Measurements from ENCODE around the gene HADHB. TPM values are rescaled to one million over a fixed set of nuclear protein-coding genes. Genes with fewer than 3 reads are reported as not detected.

The HADHB gene
- 10 to 100 TPM; 58.8 TPM for total RNA-seq

GRCh38 chr2:26244309-26245230, at the start of gene HADHB, which contains the start of gene HADHA:
Gene HADHB, plus strand, starts transcription at chr2:26244939. Its CDS starts 9,316 bp downstream, at chr2:26254255.
Gene HADHA, minus strand, starts transcription at chr2:26244632. Its CDS starts 36 bp downstream, at chr2:26244596.
- intact Hi-C loops (cut with micrococcal nuclease), result loop anchor here (10.0 kb wide), 1 partner anchor 90 kb away; no protein-coding TSS in a partner anchor
- Mint-ChIP-seq H3K36me3 (ENCODE audit: low read depth) (peaks cover 12% of the 10 kb centered on the region), H3K27ac (peak within 1 kb of the TSS; percentile 100), H3K4me3 (peak within 1 kb of the TSS; percentile 94), H3K9me3 (no peaks in the 10 kb centered on the region), H3K4me1 (ENCODE audit: low read depth) (peaks cover 52% of the 10 kb centered on the region), H3K27me3 (no peaks in the 10 kb centered on the region)
- POLR2A ChIA-PET, result interaction anchor here (0.6 to 3.5 kb wide), 15 partner anchors 9 to 245 kb away, joined by 3 to 23 read pairs (median 7); partner anchors contain the start of genes ADGRF3 and SELENOI
- DNase-seq (peak; percentile 88), ATAC-seq (peak; percentile 80)
- CTCF ChIA-PET, result interaction anchor here (0.8 to 4.2 kb wide), 9 partner anchors 10 to 260 kb away, joined by 3 to 14 read pairs (median 4); partner anchors contain the start of gene SELENOI
- TF ChIP-seq CTCF (IDR thresholded peaks at IDR 0.05), result no peak

- ChIA-PET POLR2A (interaction anchor here (0.9 kb wide), 1 partner anchor 18 kb away, joined by 3 read pairs; no protein-coding TSS in a partner anchor), CTCF (interaction anchor here (3.3 kb wide), 1 partner anchor 11 kb away, joined by 12 read pairs; no protein-coding TSS in a partner anchor)
- H3K4me1 Mint-ChIP-seq (ENCODE audit: low read depth), result no peaks in the 10 kb centered on the region
- H3K27me3 Mint-ChIP-seq, result no peaks in the 10 kb centered on the region
- TF ChIP-seq CTCF (IDR thresholded peaks at IDR 0.05), result no peak
- H3K9me3 Mint-ChIP-seq, result no peaks in the 10 kb centered on the region
- no peak for ATAC-seq
- H3K4me3 Mint-ChIP-seq, result no peak overlapping the region
- H3K27ac Mint-ChIP-seq, result no peak overlapping the region
- intact Hi-C loops (cut with micrococcal nuclease), result no loop called here
- H3K36me3 Mint-ChIP-seq (ENCODE audit: low read depth), result peaks cover 37% of the 10 kb centered on the region
- DNase-seq, result no peak
Measured at GRCh38 chr2:26195040-26195984, 49.4 kb upstream of the HADHB start.

- ATAC-seq (no peak), DNase-seq (no peak)
- intact Hi-C loops (cut with micrococcal nuclease), result no loop called here
- no peak overlapping the region for H3K27ac Mint-ChIP-seq
- no peaks in the 10 kb centered on the region for H3K27me3 Mint-ChIP-seq
- TF ChIP-seq CTCF (IDR thresholded peaks at IDR 0.05), result no peak
- H3K36me3 Mint-ChIP-seq (ENCODE audit: low read depth), result peaks cover 40% of the 10 kb centered on the region
- CTCF ChIA-PET, result no interaction called here
- H3K4me3 Mint-ChIP-seq, result no peak overlapping the region
- H3K9me3 Mint-ChIP-seq, result no peaks in the 10 kb centered on the region
- POLR2A ChIA-PET, result interaction anchor here (1.2 kb wide), 1 partner anchor 12 kb away, joined by 3 read pairs; no protein-coding TSS in a partner anchor
- H3K4me1 Mint-ChIP-seq (ENCODE audit: low read depth), result no peaks in the 10 kb centered on the region
Measured at GRCh38 chr2:26196683-26197418, 47.9 kb upstream of the HADHB start.

- CTCF ChIA-PET, result interaction anchor here (1.3 kb wide), 1 partner anchor 9 kb away, joined by 4 read pairs; no protein-coding TSS in a partner anchor
- TF ChIP-seq CTCF (IDR thresholded peaks at IDR 0.05), result no peak
- DNase-seq (no peak), ATAC-seq (no peak)
- no peaks in the 10 kb centered on the region for H3K4me1 Mint-ChIP-seq (ENCODE audit: low read depth)
- no peaks in the 10 kb centered on the region for H3K9me3 Mint-ChIP-seq
- no peak overlapping the region for H3K27ac Mint-ChIP-seq
- peaks cover 43% of the 10 kb centered on the region for H3K36me3 Mint-ChIP-seq (ENCODE audit: low read depth)
- H3K4me3 Mint-ChIP-seq, result no peak overlapping the region
- intact Hi-C loops (cut with micrococcal nuclease), result no loop called here
- POLR2A ChIA-PET, result interaction anchor here (0.5 to 1.2 kb wide), 2 partner anchors 12 to 408 kb away, joined by 3 read pairs; no protein-coding TSS in a partner anchor
- no peaks in the 10 kb centered on the region for H3K27me3 Mint-ChIP-seq
Measured at GRCh38 chr2:26197516-26197915, 47.2 kb upstream of the HADHB start.

All from activated CD8-positive, alpha-beta T cell treated with anti-CD3 and anti-CD28 coated beads for 36 hours (primary cell).